Omental fat pad (tissue), 4 donors: ENCODE data around the gene HGFAC. TPM values are rescaled to one million over a fixed set of nuclear protein-coding genes. Genes with fewer than 3 reads are reported as not detected.

Experiments
- ATAC-seq: fragments of 150-250 bp; one replicate; pipeline ENCODE4 v1.9.1; 2016; ENCODE audit warnings: mild to moderate bottlenecking, moderate library complexity; ENCODE audit not compliant: low FRiP score
- DNase-seq: peaks from one replicate; pipeline ENCODE4 v3.0.0-alpha.2; 2019; ENCODE audit warnings: low spot score
- total RNA-seq, 4 donors: library from RNA; depleted of rRNA; stranded (reverse); fragments of >200 nt; gene quantifications; one replicate each; pipeline ENCODE4 v1.1.0, GENCODE V29; 2016
- TF ChIP-seq, protein P1 (sequence below), 3 donors: fragments of 450-650 bp; IDR thresholded peaks; one replicate each; pipeline ENCODE4 v1.5.1; 2016 to 2017; ENCODE audit warnings: antibody characterized with exemption in 3 of 3, mild to moderate bottlenecking in 3 of 3, moderate library complexity in 2 of 3

Gene HGFAC
- total RNA-seq, 4 donors from 2014 or later = not detected

DNA sequence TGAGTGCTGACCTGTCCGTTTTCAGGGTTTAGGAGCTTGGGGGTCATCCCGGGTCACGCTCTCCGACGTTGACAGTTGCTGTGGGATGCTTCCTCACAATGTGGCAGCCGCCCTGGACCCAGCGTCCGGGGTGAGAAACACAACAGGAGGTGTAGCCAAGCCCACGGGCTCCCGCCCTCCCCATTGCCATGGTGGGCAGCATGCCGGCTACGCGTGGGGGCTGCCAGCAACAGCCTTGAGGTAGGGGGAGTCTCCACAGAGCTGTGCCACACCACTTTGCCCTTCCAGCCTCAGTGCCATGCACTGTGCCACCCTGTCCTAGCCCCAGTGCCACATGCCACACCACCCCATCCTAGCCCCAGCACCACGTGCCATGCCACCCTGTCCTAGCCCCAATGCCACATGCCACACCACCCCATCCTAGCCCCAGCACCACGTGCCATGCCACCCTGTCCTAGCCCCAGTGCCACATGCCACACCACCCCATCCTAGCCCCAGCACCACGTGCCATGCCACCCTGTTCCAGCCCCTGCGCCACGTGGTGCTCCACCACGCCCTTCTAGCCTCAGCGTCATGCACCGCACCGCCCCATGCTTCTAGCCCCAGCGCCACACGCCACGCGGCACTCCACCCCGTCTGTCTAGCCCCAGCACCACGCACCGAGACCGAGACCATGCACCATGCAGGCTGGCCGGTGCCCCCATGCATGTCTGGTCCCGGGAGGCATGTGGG is 8.5 kb upstream of the HGFAC start:
- ATAC-seq (no peak), DNase-seq (no peak)
- TF ChIP-seq, protein P1, sequence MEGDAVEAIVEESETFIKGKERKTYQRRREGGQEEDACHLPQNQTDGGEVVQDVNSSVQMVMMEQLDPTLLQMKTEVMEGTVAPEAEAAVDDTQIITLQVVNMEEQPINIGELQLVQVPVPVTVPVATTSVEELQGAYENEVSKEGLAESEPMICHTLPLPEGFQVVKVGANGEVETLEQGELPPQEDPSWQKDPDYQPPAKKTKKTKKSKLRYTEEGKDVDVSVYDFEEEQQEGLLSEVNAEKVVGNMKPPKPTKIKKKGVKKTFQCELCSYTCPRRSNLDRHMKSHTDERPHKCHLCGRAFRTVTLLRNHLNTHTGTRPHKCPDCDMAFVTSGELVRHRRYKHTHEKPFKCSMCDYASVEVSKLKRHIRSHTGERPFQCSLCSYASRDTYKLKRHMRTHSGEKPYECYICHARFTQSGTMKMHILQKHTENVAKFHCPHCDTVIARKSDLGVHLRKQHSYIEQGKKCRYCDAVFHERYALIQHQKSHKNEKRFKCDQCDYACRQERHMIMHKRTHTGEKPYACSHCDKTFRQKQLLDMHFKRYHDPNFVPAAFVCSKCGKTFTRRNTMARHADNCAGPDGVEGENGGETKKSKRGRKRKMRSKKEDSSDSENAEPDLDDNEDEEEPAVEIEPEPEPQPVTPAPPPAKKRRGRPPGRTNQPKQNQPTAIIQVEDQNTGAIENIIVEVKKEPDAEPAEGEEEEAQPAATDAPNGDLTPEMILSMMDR (IDR thresholded peaks at IDR 0.05) = no peak

DNA sequence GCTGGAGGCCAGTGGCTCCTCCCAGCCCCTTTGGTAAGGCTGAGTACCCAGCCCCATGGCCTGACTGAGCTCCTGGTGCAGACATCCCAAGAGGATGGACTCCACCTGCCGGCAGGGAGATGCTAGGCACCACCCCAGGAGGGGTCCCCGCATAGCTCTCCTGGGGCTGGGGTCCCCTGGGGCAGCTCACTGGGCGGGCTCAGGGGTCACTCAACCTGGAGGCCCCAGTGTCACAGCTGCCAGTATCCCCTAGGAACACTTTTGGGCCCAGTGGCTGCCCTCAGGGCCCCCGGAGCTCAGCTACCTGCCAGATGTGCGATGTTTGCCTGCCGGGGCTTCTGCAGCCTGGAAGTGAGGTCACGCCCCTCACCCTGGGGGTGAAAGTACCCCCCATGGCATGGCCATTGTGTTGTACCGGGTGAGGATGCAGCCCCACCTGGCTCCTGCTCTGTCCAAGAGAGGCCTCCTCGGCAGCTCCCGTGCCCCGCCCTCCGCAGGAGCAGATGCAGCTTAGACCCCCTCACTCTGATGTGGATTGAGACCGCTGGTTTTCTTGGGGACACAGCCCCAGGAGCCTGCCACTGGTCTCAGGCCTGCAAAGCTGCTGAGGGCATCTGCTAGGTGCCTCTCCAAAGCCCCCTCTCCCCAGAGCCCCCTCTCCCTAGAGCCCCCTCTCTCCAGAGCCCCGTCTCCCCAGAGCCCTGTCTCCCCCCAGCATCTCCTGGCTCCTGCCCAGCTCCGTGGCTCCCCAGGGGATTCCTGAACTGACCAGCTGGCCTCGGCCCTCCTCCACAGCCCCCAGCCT is 6.7 kb upstream of the HGFAC start:
- no peak for DNase-seq
- TF ChIP-seq, protein P1 (IDR thresholded peaks at IDR 0.05) = no peak
- ATAC-seq = no peak

DNA sequence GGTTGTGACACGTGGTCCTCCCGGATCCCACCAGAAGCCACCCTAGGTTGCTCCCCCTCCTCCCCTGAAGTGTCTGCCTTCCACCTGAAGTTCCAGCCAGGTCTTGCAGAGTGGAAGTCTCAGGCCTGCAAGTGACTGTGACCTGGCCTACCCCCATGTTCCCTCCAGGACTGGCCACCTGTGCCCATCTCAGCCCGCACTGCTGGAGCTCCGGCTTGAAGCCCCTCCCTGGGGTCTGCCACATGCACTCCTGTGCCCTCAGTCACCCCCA is 6.1 kb upstream of the HGFAC start:
- ATAC-seq (no peak), DNase-seq (no peak)

DNA sequence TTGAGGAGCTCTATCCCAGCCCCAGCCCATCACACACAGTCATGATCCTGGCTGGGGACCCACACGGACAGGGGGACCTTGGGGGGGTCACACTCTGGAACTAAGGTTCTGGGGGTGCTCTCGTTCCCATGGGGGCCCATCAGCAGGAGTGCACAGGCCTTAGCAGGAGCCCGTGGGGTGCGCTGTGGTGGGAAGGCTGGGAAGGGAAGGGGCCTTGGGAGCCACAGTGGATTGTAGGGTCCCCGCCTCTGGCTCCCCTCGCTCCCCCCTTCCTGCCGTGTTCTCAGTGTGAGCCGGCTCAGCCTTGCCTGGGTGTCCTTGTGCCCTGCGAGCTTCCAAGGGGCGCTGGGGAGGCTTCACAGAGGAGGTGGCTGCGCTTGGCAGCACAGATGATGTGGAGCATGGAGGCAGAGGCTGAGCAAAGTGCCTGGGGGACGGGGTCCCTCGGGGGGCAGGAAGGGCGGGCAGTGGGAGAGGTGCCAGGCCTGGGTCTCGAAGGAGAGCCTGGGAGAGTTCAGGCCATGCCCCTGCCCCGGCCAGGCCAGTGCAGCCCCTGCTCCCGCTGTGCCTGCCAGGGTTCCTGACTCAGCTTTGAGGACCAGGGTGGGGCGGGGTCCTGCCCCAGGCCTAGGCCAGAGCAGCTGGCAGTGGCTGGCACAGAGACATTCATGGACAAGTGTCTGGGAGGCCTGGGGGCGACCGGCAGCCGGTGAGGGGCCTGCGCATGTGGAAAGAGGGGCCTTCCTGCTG is 5.5 kb upstream of the HGFAC start:
- no peak for ATAC-seq
- TF ChIP-seq, protein P1 (IDR thresholded peaks at IDR 0.05) = no peak

More for the DNA sequence above, 6.1 kb upstream of the HGFAC start:
- TF ChIP-seq, protein P1 (IDR thresholded peaks at IDR 0.05) = no peak

DNA sequence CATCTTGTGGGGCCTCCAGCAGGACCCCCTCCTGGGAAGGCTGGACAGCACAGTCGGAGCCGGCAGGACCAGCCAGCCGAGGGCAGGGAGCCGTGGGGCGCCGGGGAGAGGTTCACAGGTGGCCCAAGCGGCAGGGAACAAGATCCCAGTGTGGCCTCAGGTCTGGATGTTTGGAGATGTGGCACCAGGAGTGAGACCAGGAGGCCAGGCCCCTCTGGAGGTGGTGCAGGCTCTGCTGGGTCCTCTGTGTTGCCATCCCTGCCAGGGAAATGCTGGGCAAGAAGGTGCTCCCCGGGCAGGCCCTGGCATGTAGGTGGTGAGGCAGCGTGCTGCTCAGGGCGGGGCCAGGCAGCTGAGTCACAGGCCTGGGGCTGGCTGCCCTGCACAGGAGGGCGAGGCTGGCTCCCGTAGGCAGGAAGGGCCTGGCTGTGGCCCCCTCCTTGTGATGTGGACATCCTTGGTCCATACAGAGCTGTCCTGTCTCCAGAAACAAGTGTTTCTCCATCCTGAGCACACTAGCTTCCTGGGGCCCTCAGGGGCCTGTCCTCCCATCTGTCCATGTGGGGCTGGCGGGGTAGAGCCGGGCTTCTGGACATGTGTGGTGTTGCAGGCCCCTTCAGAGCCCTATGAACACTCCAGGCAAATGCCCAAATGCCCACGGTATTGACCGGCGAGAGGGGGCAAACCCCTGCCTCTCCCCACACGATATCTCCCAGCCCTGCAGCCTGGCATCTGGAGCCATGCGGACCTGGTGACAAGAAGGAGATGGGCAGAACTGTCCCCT is 4.8 kb upstream of the HGFAC start:
- DNase-seq (no peak), ATAC-seq (peak; percentile 49)
- TF ChIP-seq, protein P1 (IDR thresholded peaks at IDR 0.05) = no peak

More for the DNA sequence above, 5.5 kb upstream of the HGFAC start:
- DNase-seq = no peak

DNA sequence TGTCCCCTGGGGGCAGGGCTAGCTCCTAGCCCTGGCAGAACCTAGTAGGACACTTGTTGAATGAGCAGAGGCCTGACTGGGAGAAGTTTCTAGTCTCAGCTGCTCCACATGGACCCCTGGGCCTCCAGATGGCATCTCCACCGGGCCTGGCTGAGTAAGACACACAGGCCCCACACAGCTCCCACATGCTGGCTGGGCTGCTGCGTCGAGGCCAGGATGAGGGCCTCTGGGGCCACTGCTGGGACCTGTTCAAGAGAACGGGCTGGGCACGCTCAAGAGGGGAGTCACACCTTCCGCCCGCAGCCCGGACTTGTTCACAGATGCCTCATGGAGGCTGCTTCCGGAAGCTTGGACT is 4.2 kb upstream of the HGFAC start:
- TF ChIP-seq, protein P1 (IDR thresholded peaks at IDR 0.05) = no peak
- DNase-seq = no peak
- ATAC-seq = no peak
